ENCODE data around the gene METTL26.

DNA sequence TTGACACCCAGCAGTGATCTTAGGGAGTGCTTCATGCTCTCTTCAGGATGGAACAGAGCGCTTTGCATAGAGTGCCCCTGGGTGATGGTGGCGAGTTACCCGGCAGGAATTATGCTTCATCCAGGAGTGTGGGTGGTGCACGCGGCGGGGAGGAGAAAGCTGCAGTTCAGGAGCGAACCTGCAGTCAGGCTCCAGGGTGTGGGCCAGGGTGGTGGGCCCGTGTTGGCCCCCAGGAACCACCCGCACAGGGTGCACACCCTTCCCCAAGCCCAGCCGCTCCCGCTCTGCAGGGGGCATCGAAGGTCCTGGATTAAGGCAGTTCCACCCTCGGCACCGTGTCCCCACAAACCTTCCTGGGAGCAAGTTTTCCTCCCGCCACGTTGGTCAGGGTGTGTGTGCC is 42.3 kb downstream of the METTL26 start:
- TF ChIP-seq, protein P1, sequence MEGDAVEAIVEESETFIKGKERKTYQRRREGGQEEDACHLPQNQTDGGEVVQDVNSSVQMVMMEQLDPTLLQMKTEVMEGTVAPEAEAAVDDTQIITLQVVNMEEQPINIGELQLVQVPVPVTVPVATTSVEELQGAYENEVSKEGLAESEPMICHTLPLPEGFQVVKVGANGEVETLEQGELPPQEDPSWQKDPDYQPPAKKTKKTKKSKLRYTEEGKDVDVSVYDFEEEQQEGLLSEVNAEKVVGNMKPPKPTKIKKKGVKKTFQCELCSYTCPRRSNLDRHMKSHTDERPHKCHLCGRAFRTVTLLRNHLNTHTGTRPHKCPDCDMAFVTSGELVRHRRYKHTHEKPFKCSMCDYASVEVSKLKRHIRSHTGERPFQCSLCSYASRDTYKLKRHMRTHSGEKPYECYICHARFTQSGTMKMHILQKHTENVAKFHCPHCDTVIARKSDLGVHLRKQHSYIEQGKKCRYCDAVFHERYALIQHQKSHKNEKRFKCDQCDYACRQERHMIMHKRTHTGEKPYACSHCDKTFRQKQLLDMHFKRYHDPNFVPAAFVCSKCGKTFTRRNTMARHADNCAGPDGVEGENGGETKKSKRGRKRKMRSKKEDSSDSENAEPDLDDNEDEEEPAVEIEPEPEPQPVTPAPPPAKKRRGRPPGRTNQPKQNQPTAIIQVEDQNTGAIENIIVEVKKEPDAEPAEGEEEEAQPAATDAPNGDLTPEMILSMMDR (IDR thresholded peaks at IDR 0.05; ENCODE audit: low read depth, low read length, missing input control): no peak
- TF ChIP-seq YY1 (IDR thresholded peaks at IDR 0.05) (no peak), RAD21 (IDR thresholded peaks at IDR 0.05) (no peak), HNF4A (conservative IDR thresholded peaks at IDR 0.05) (no peak), JUND (IDR thresholded peaks at IDR 0.05) (no peak), NR2F2 (IDR thresholded peaks at IDR 0.05) (no peak)
- TF ChIP-seq, protein P2, sequence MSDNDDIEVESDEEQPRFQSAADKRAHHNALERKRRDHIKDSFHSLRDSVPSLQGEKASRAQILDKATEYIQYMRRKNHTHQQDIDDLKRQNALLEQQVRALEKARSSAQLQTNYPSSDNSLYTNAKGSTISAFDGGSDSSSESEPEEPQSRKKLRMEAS (IDR thresholded peaks at IDR 0.05): no peak
- TF ChIP-seq, protein P3, sequence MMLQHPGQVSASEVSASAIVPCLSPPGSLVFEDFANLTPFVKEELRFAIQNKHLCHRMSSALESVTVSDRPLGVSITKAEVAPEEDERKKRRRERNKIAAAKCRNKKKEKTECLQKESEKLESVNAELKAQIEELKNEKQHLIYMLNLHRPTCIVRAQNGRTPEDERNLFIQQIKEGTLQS (IDR thresholded peaks at IDR 0.05): no peak
